ENCODE results near the gene LONRF2.

Gene LONRF2

GRCh38 chr2:100297511-100297910 lies 24.8 kb downstream of the LONRF2 start:
- no peak overlapping the region for H3K4me3 ChIP-seq (ENCODE audit: low read length)
- H3K9me3 ChIP-seq (replicated peaks; ENCODE audit: low read length) = no peaks in the 10 kb centered on the region
- no peaks in the 10 kb centered on the region for H3K36me3 ChIP-seq (ENCODE audit: insufficient read depth, low read length)
- no peak overlapping the region for H3K4me2 ChIP-seq (ENCODE audit: low read length)
- H3K9ac ChIP-seq (ENCODE audit: low read depth, low read length) = no peak overlapping the region
- H3K4me1 ChIP-seq (ENCODE audit: control insufficient read depth, insufficient read depth, low read length) = no peaks in the 10 kb centered on the region
- no peaks in the 10 kb centered on the region for H3K27me3 ChIP-seq (ENCODE audit: control insufficient read depth, insufficient read depth, low read length)

- no peaks in the 10 kb centered on the region for H3K27me3 ChIP-seq (ENCODE audit: control insufficient read depth, insufficient read depth, low read length)
- H3K9ac ChIP-seq (ENCODE audit: low read depth, low read length) = no peak overlapping the region
- H3K9me3 ChIP-seq (replicated peaks; ENCODE audit: low read length) = no peaks in the 10 kb centered on the region
- no peak overlapping the region for H3K4me2 ChIP-seq (ENCODE audit: low read length)
- no peaks in the 10 kb centered on the region for H3K4me1 ChIP-seq (ENCODE audit: control insufficient read depth, insufficient read depth, low read length)
- H3K4me3 ChIP-seq (ENCODE audit: low read length) = no peak overlapping the region
- no peaks in the 10 kb centered on the region for H3K36me3 ChIP-seq (ENCODE audit: insufficient read depth, low read length)
Measured at GRCh38 chr2:100294162-100294497, 28.2 kb downstream of the LONRF2 start.

GRCh38 chr2:100293341-100294161 lies 28.8 kb downstream of the LONRF2 start:
- Histone ChIP-seq H3K9ac (ENCODE audit: low read depth, low read length) (no peak overlapping the region), H3K9me3 (replicated peaks; ENCODE audit: low read length) (no peaks in the 10 kb centered on the region), H3K36me3 (ENCODE audit: insufficient read depth, low read length) (no peaks in the 10 kb centered on the region)

GRCh38 chr2:100292022-100292580 lies 30.2 kb downstream of the LONRF2 start:
- no peak overlapping the region for H3K4me2 ChIP-seq (ENCODE audit: low read length)
- H3K9me3 ChIP-seq (replicated peaks; ENCODE audit: low read length) = no peaks in the 10 kb centered on the region
- H3K9ac ChIP-seq (ENCODE audit: low read depth, low read length) = no peak overlapping the region
- no peaks in the 10 kb centered on the region for H3K27me3 ChIP-seq (ENCODE audit: control insufficient read depth, insufficient read depth, low read length)
- no peaks in the 10 kb centered on the region for H3K36me3 ChIP-seq (ENCODE audit: insufficient read depth, low read length)
- no peaks in the 10 kb centered on the region for H3K4me1 ChIP-seq (ENCODE audit: control insufficient read depth, insufficient read depth, low read length)
- no peak overlapping the region for H3K4me3 ChIP-seq (ENCODE audit: low read length)

More at GRCh38 chr2:100293341-100294161, 28.8 kb downstream of the LONRF2 start:
- no peak overlapping the region for H3K4me3 ChIP-seq (ENCODE audit: low read length)
- H3K27me3 ChIP-seq (ENCODE audit: control insufficient read depth, insufficient read depth, low read length) = no peaks in the 10 kb centered on the region
- no peak overlapping the region for H3K4me2 ChIP-seq (ENCODE audit: low read length)
- no peaks in the 10 kb centered on the region for H3K4me1 ChIP-seq (ENCODE audit: control insufficient read depth, insufficient read depth, low read length)

- H3K4me2 ChIP-seq (ENCODE audit: low read length) = no peak overlapping the region
- no peaks in the 10 kb centered on the region for H3K36me3 ChIP-seq (ENCODE audit: insufficient read depth, low read length)
- no peaks in the 10 kb centered on the region for H3K27me3 ChIP-seq (ENCODE audit: control insufficient read depth, insufficient read depth, low read length)
- H3K4me3 ChIP-seq (ENCODE audit: low read length) = no peak overlapping the region
- no peaks in the 10 kb centered on the region for H3K9me3 ChIP-seq (replicated peaks; ENCODE audit: low read length)
- H3K4me1 ChIP-seq (ENCODE audit: control insufficient read depth, insufficient read depth, low read length) = no peaks in the 10 kb centered on the region
- H3K9ac ChIP-seq (ENCODE audit: low read depth, low read length) = no peak overlapping the region
Measured at GRCh38 chr2:100291152-100291970, 30.9 kb downstream of the LONRF2 start.

GRCh38 chr2:100290718-100291151 lies 31.6 kb downstream of the LONRF2 start:
- Histone ChIP-seq H3K9me3 (replicated peaks; ENCODE audit: low read length) (no peaks in the 10 kb centered on the region), H3K4me3 (ENCODE audit: low read length) (no peak overlapping the region), H3K9ac (ENCODE audit: low read depth, low read length) (no peak overlapping the region), H3K27me3 (ENCODE audit: control insufficient read depth, insufficient read depth, low read length) (no peaks in the 10 kb centered on the region), H3K4me2 (ENCODE audit: low read length) (no peak overlapping the region), H3K4me1 (ENCODE audit: control insufficient read depth, insufficient read depth, low read length) (no peaks in the 10 kb centered on the region), H3K36me3 (ENCODE audit: insufficient read depth, low read length) (no peaks in the 10 kb centered on the region)

- H3K4me2 ChIP-seq (ENCODE audit: low read length) = no peak overlapping the region
- peaks cover 4% of the 10 kb centered on the region for H3K4me1 ChIP-seq (ENCODE audit: control insufficient read depth, insufficient read depth, low read length)
- no peaks in the 10 kb centered on the region for H3K36me3 ChIP-seq (ENCODE audit: insufficient read depth, low read length)
- no peak overlapping the region for H3K9ac ChIP-seq (ENCODE audit: low read depth, low read length)
- H3K9me3 ChIP-seq (replicated peaks; ENCODE audit: low read length) = no peaks in the 10 kb centered on the region
- H3K27me3 ChIP-seq (ENCODE audit: control insufficient read depth, insufficient read depth, low read length) = no peaks in the 10 kb centered on the region
- no peak overlapping the region for H3K4me3 ChIP-seq (ENCODE audit: low read length)
Measured at GRCh38 chr2:100289020-100289419, 33.3 kb downstream of the LONRF2 start.

- Histone ChIP-seq H3K9ac (ENCODE audit: low read depth, low read length) (no peak overlapping the region), H3K4me3 (ENCODE audit: low read length) (no peak overlapping the region), H3K4me1 (ENCODE audit: control insufficient read depth, insufficient read depth, low read length) (peaks cover 7% of the 10 kb centered on the region), H3K9me3 (replicated peaks; ENCODE audit: low read length) (no peaks in the 10 kb centered on the region), H3K36me3 (ENCODE audit: insufficient read depth, low read length) (no peaks in the 10 kb centered on the region), H3K27me3 (ENCODE audit: control insufficient read depth, insufficient read depth, low read length) (peaks cover 4% of the 10 kb centered on the region), H3K4me2 (ENCODE audit: low read length) (no peak overlapping the region)
Measured at GRCh38 chr2:100286318-100286717, 36.0 kb downstream of the LONRF2 start.

GRCh38 chr2:100285691-100286090 lies 36.6 kb downstream of the LONRF2 start:
- Histone ChIP-seq H3K36me3 (ENCODE audit: insufficient read depth, low read length) (no peaks in the 10 kb centered on the region), H3K27me3 (ENCODE audit: control insufficient read depth, insufficient read depth, low read length) (peaks cover 4% of the 10 kb centered on the region), H3K4me3 (ENCODE audit: low read length) (no peak overlapping the region), H3K9me3 (replicated peaks; ENCODE audit: low read length) (no peaks in the 10 kb centered on the region), H3K4me1 (ENCODE audit: control insufficient read depth, insufficient read depth, low read length) (peaks cover 7% of the 10 kb centered on the region), H3K9ac (ENCODE audit: low read depth, low read length) (no peak overlapping the region), H3K4me2 (ENCODE audit: low read length) (no peak overlapping the region)

GRCh38 chr2:100285011-100285410 lies 37.3 kb downstream of the LONRF2 start:
- Histone ChIP-seq H3K4me1 (ENCODE audit: control insufficient read depth, insufficient read depth, low read length) (peaks cover 7% of the 10 kb centered on the region), H3K4me3 (ENCODE audit: low read length) (no peak overlapping the region), H3K36me3 (ENCODE audit: insufficient read depth, low read length) (no peaks in the 10 kb centered on the region)

GRCh38 chr2:100283724-100284501 lies 38.4 kb downstream of the LONRF2 start:
- H3K36me3 ChIP-seq (ENCODE audit: insufficient read depth, low read length) = no peaks in the 10 kb centered on the region
- H3K4me2 ChIP-seq (ENCODE audit: low read length) = peak overlapping the region; percentile 13
- peaks cover 7% of the 10 kb centered on the region for H3K4me1 ChIP-seq (ENCODE audit: control insufficient read depth, insufficient read depth, low read length)
- no peaks in the 10 kb centered on the region for H3K9me3 ChIP-seq (replicated peaks; ENCODE audit: low read length)
- no peak overlapping the region for H3K4me3 ChIP-seq (ENCODE audit: low read length)
- H3K27me3 ChIP-seq (ENCODE audit: control insufficient read depth, insufficient read depth, low read length) = peaks cover 4% of the 10 kb centered on the region
- no peak overlapping the region for H3K9ac ChIP-seq (ENCODE audit: low read depth, low read length)

More at GRCh38 chr2:100285011-100285410, 37.3 kb downstream of the LONRF2 start:
- H3K4me2 ChIP-seq (ENCODE audit: low read length) = no peak overlapping the region
- H3K9ac ChIP-seq (ENCODE audit: low read depth, low read length) = no peak overlapping the region
- H3K27me3 ChIP-seq (ENCODE audit: control insufficient read depth, insufficient read depth, low read length) = peaks cover 4% of the 10 kb centered on the region
- no peaks in the 10 kb centered on the region for H3K9me3 ChIP-seq (replicated peaks; ENCODE audit: low read length)

Data from skeletal muscle satellite cell (primary cell).